ENCODE data around the gene BAIAP2L1. TPM values are rescaled to one million over a fixed set of nuclear protein-coding genes. Genes with fewer than 3 reads are reported as not detected.

Gene BAIAP2L1
- total RNA-seq, 4 donors from 2014 or later, result 0.85 to 3.2 (median 2.2) TPM

DNA sequence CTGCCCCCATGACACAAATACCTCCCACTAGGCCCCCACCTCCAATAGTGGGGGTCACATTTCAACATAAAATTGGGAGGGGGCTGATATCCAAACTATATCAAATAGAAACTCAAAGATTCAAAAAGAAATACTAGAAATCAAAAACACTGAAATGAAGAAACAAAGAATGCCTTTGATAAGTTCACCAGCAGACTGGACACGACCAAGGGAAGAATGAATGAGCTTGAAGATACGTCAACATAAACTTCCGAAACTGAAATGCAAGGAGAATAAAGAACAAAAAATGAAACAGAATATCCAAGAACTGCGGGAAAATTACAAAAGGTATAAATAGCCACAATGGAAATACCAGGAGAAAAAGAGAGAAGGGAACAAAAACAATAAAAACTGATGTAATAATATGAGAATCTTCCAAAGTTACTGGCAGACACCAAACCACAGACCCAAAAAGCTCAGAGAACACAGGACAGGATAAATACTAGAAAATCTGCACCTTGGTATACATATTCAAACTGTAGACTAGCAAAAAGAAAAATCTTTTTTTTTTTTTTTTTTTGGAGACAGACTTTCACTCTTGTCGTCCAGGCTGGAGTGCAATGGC is 69.9 kb downstream of the BAIAP2L1 start:
- TF ChIP-seq, protein P1, sequence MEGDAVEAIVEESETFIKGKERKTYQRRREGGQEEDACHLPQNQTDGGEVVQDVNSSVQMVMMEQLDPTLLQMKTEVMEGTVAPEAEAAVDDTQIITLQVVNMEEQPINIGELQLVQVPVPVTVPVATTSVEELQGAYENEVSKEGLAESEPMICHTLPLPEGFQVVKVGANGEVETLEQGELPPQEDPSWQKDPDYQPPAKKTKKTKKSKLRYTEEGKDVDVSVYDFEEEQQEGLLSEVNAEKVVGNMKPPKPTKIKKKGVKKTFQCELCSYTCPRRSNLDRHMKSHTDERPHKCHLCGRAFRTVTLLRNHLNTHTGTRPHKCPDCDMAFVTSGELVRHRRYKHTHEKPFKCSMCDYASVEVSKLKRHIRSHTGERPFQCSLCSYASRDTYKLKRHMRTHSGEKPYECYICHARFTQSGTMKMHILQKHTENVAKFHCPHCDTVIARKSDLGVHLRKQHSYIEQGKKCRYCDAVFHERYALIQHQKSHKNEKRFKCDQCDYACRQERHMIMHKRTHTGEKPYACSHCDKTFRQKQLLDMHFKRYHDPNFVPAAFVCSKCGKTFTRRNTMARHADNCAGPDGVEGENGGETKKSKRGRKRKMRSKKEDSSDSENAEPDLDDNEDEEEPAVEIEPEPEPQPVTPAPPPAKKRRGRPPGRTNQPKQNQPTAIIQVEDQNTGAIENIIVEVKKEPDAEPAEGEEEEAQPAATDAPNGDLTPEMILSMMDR (IDR thresholded peaks at IDR 0.05; ENCODE audit: low read depth), result no peak

DNA sequence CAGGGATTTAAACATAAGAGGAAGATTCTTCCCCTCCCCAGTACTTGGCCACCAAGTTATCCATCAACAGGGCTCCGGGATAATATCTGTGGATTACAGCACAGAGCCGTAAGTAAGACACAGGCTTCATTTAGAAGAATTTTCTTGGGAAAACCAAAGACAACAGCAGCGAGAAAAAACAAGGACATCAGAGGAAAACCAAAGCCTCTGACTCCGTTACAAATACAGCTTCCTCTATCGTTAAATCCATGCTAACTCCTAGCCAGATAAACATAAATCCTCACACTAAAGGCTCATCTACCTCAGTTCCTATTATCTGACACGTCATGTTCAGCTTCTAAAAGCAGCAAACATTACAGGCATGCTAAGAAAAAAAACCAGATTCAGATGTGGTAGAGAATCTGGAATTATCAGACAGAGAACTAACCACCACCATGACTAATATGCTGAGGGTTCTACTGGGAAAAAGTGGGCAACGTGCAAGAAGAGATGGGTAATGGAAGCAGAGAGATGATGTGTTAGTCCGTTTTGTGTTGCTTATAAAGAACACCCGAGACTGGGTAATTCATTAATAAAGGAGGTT is 71.0 kb downstream of the BAIAP2L1 start:
- TF ChIP-seq, protein P1 (IDR thresholded peaks at IDR 0.05; ENCODE audit: low read depth), result no peak

DNA sequence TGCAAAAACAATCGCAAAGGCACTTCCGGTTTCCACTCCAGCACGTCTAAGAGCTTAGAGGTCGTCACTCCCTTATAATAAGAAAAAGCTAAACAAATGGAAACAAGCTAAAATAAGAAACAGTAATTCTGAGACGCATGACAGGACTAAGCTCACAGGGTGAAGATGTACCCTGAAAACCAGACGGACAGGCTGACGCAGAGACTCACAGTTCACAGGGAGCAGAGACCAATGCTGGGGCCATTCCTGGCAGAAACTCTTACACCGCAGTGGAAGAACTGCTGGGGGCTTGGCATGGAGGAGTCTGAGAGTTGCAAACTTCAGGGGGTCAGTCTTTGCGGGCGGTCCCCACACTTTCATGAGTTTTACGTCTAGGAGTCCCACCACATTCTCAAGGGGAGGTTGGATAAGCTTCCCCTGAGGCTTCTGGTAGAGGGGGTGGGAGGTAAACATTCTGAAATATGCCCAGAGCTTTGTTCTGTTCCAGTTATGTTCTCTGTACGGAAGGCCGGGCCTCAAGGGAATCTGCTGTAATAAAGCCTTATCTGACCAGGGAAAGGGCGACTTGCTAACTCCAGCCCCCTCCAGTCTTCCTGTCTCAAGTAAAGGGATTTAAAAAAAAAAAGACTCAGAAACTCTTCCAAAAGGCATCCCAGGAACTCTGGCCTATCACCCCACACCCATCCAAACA is 71.6 kb downstream of the BAIAP2L1 start:
- TF ChIP-seq, protein P1 (IDR thresholded peaks at IDR 0.05; ENCODE audit: low read depth), result no peak

DNA sequence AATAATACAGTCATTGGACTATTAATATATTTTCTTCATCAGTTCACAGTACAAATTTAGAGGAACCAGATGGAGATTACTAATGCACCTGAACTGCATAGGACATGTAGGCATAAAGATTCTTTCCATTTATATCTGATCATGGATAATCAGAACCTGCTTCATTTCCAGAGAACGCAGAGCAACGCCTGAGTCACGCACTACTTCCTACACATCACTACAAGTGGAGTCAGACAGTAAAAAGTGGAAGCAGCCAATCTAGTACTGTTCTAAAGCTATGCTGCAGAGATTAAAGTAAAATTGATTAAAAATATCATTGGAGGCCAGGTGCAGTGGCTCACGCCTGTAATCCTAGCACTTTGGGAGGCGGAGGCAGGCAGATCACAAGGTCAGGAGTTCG is 76.1 kb downstream of the BAIAP2L1 start:
- TF ChIP-seq, protein P1 (IDR thresholded peaks at IDR 0.05; ENCODE audit: low read depth), result no peak

DNA sequence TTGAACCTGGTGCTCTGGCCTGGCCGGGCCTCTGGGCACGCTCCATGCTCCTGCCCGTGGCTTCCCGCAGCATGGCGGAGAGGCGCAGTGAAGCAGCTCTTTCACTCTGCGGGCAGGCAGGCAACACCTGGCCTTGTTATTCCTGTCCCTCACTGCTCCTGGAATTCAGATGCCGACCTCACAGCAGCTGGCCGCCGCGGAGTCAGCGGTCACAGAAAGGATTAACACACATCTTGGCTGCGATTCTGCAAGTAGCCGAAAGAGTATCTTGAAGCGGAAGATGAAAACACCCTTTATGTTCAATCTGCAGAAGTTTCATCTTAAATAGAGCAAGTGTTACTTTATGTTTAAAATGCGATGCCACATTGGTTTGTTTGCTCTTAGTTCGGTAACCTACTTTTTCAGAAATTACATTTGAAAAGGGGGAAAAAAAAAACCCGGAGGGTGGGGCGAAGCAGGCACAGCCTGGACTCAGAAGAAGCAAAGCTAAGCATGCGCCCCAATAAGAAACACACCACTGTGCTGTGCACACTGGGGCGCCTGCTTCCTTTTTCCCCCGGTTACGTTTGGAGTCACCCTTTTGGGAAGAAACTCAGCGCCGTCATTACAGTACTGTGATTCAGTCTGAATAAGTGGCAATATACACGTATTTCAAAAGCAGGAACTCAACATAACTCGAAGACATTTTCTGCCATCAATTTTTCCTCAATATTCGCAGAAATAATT is 77.1 kb downstream of the BAIAP2L1 start:
- TF ChIP-seq, protein P1 (IDR thresholded peaks at IDR 0.05; ENCODE audit: low read depth), result no peak

DNA sequence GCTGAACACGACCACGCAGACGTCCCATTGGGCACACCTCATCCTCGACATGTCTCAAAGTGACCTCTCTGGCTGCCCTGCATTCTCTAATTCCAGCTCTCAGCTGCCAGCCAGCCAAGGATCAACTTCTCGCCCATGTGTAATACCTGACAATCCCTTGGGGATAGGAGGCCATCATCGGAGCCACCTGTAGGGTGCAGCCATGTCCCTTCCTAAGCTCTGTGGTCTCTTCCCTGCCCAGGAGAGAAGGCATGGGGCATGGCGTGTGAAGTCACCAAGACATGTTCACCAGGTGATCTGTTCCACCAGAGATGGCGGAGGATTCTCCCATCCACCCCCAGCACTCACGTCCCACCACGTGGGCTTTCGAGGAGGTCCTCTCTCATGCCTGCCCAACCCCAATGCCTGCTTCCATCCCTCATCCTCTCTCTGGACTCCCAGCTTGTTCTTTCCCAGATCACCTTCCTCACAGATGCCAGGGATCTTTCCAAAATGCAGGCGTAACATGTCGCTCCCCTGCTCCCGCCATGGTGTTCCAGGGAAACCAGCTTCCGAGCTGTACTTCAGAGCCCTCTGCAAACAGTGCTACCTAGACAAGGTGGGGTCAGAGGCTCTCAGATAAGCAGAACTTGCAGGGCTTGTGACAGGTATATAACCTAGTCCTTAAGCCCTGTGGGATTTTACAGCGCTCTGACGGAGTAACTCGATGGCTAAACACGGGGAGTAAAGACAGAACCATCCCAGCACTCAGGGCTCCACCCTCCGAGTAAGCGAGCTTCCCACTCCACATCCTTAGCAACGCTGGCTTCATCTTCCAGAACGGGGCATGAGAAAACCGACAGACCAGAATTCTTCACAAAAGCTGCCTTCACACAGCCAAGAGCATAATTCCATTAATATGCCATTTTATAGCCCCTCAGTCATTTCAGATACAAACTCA is 78.3 kb downstream of the BAIAP2L1 start:
- TF ChIP-seq, protein P1 (IDR thresholded peaks at IDR 0.05; ENCODE audit: low read depth), result no peak

Measured in subcutaneous adipose tissue (tissue), 4 donors.